Activated T-cell treated with anti-CD3 and anti-CD28 coated beads, Interleukin-2, amount 50 U/mL, for 24 hours (primary cell): ENCODE measurements around the gene ADCY2.

ENCODE experiments used
- DNase-seq: peaks from one replicate; pipeline ENCODE4 v3.0.0-alpha.2; 2020
- H3K27ac Mint-ChIP-seq: 2 replicates; pipeline ENCODE4 v1.8.0; 2020; ENCODE audit warnings: mild to moderate bottlenecking, mixed read lengths
- H3K27me3 Mint-ChIP-seq: 2 replicates; pipeline ENCODE4 v1.8.0; 2020; ENCODE audit warnings: mixed read lengths
- H3K36me3 Mint-ChIP-seq: 2 replicates; pipeline ENCODE4 v1.8.0; 2020; ENCODE audit warnings: low read depth, mixed read lengths
- H3K4me1 Mint-ChIP-seq: 2 replicates; pipeline ENCODE4 v1.8.0; 2020; ENCODE audit warnings: low read depth, mixed read lengths
- H3K4me3 Mint-ChIP-seq: 2 replicates; pipeline ENCODE4 v1.8.0; 2020; ENCODE audit warnings: mild to moderate bottlenecking, moderate library complexity, mixed read lengths
- H3K9me3 Mint-ChIP-seq: 2 replicates; pipeline ENCODE4 v1.8.0; 2020; ENCODE audit warnings: mixed read lengths

The ADCY2 gene

GRCh38 chr5:7597059-7597642 is 201.2 kb downstream of the ADCY2 start:
- H3K36me3 Mint-ChIP-seq = no peaks in the 10 kb centered on the region
- H3K4me3 Mint-ChIP-seq = no peak overlapping the region
- no peaks in the 10 kb centered on the region for H3K27me3 Mint-ChIP-seq
- DNase-seq = no peak
- no peak overlapping the region for H3K27ac Mint-ChIP-seq
- H3K4me1 Mint-ChIP-seq = no peaks in the 10 kb centered on the region
- peaks cover 2% of the 10 kb centered on the region for H3K9me3 Mint-ChIP-seq

GRCh38 chr5:7606840-7607465 is 211.0 kb downstream of the ADCY2 start:
- no peaks in the 10 kb centered on the region for H3K4me1 Mint-ChIP-seq
- no peak for DNase-seq
- peaks cover 6% of the 10 kb centered on the region for H3K9me3 Mint-ChIP-seq
- no peak overlapping the region for H3K27ac Mint-ChIP-seq
- no peaks in the 10 kb centered on the region for H3K36me3 Mint-ChIP-seq
- H3K4me3 Mint-ChIP-seq = no peak overlapping the region
- no peaks in the 10 kb centered on the region for H3K27me3 Mint-ChIP-seq

- Mint-ChIP-seq H3K4me1 (no peaks in the 10 kb centered on the region), H3K27me3 (no peaks in the 10 kb centered on the region), H3K36me3 (no peaks in the 10 kb centered on the region), H3K9me3 (peaks cover 3% of the 10 kb centered on the region), H3K27ac (no peak overlapping the region), H3K4me3 (no peak overlapping the region)
- no peak for DNase-seq
Observed at GRCh38 chr5:7608772-7609171, 212.8 kb downstream of the ADCY2 start.

- no peaks in the 10 kb centered on the region for H3K27me3 Mint-ChIP-seq
- H3K4me3 Mint-ChIP-seq = no peak overlapping the region
- H3K4me1 Mint-ChIP-seq = no peaks in the 10 kb centered on the region
- peaks cover 3% of the 10 kb centered on the region for H3K9me3 Mint-ChIP-seq
- no peak overlapping the region for H3K27ac Mint-ChIP-seq
- H3K36me3 Mint-ChIP-seq = no peaks in the 10 kb centered on the region
- DNase-seq = no peak
Observed at GRCh38 chr5:7609726-7610125, 213.8 kb downstream of the ADCY2 start.

GRCh38 chr5:7610531-7611177 is 214.7 kb downstream of the ADCY2 start:
- Mint-ChIP-seq H3K4me1 (no peaks in the 10 kb centered on the region), H3K9me3 (peaks cover 5% of the 10 kb centered on the region), H3K27me3 (no peaks in the 10 kb centered on the region), H3K36me3 (no peaks in the 10 kb centered on the region), H3K4me3 (no peak overlapping the region), H3K27ac (no peak overlapping the region)
- no peak for DNase-seq

GRCh38 chr5:7611518-7611917 is 215.6 kb downstream of the ADCY2 start:
- H3K27me3 Mint-ChIP-seq = no peaks in the 10 kb centered on the region
- no peak overlapping the region for H3K4me3 Mint-ChIP-seq
- H3K36me3 Mint-ChIP-seq = no peaks in the 10 kb centered on the region
- no peak for DNase-seq
- peaks cover 5% of the 10 kb centered on the region for H3K9me3 Mint-ChIP-seq
- H3K27ac Mint-ChIP-seq = no peak overlapping the region
- H3K4me1 Mint-ChIP-seq = no peaks in the 10 kb centered on the region

- H3K4me1 Mint-ChIP-seq = no peaks in the 10 kb centered on the region
- peaks cover 2% of the 10 kb centered on the region for H3K9me3 Mint-ChIP-seq
- H3K4me3 Mint-ChIP-seq = no peak overlapping the region
- H3K27ac Mint-ChIP-seq = no peak overlapping the region
- no peaks in the 10 kb centered on the region for H3K36me3 Mint-ChIP-seq
- no peak for DNase-seq
- no peaks in the 10 kb centered on the region for H3K27me3 Mint-ChIP-seq
Observed at GRCh38 chr5:7615566-7616061, 219.7 kb downstream of the ADCY2 start.

GRCh38 chr5:7616897-7617296 is 221.0 kb downstream of the ADCY2 start:
- Mint-ChIP-seq H3K27ac (no peak overlapping the region), H3K9me3 (peaks cover 2% of the 10 kb centered on the region), H3K4me1 (no peaks in the 10 kb centered on the region), H3K4me3 (no peak overlapping the region), H3K27me3 (no peaks in the 10 kb centered on the region), H3K36me3 (no peaks in the 10 kb centered on the region)
- DNase-seq = no peak

- no peak for DNase-seq
- Mint-ChIP-seq H3K36me3 (no peaks in the 10 kb centered on the region), H3K9me3 (no peaks in the 10 kb centered on the region), H3K4me1 (no peaks in the 10 kb centered on the region), H3K27me3 (peaks cover 2% of the 10 kb centered on the region), H3K4me3 (no peak overlapping the region), H3K27ac (no peak overlapping the region)
Observed at GRCh38 chr5:7622498-7622897, 226.6 kb downstream of the ADCY2 start.

GRCh38 chr5:7625740-7626139 is 229.8 kb downstream of the ADCY2 start:
- no peak for DNase-seq
- Mint-ChIP-seq H3K9me3 (no peaks in the 10 kb centered on the region), H3K4me1 (no peaks in the 10 kb centered on the region), H3K4me3 (no peak overlapping the region), H3K27me3 (peaks cover 2% of the 10 kb centered on the region), H3K36me3 (no peaks in the 10 kb centered on the region), H3K27ac (no peak overlapping the region)

- Mint-ChIP-seq H3K27me3 (peaks cover 2% of the 10 kb centered on the region), H3K4me1 (no peaks in the 10 kb centered on the region), H3K27ac (no peak overlapping the region), H3K9me3 (no peaks in the 10 kb centered on the region), H3K36me3 (no peaks in the 10 kb centered on the region), H3K4me3 (no peak overlapping the region)
- DNase-seq = no peak
Observed at GRCh38 chr5:7628248-7628647, 232.3 kb downstream of the ADCY2 start.

- H3K9me3 Mint-ChIP-seq = no peaks in the 10 kb centered on the region
- H3K36me3 Mint-ChIP-seq = no peaks in the 10 kb centered on the region
- peaks cover 2% of the 10 kb centered on the region for H3K27me3 Mint-ChIP-seq
- DNase-seq = no peak
- no peak overlapping the region for H3K4me3 Mint-ChIP-seq
- no peak overlapping the region for H3K27ac Mint-ChIP-seq
- no peaks in the 10 kb centered on the region for H3K4me1 Mint-ChIP-seq
Observed at GRCh38 chr5:7628820-7629219, 232.9 kb downstream of the ADCY2 start.

GRCh38 chr5:7629561-7629960 is 233.6 kb downstream of the ADCY2 start:
- Mint-ChIP-seq H3K36me3 (no peaks in the 10 kb centered on the region), H3K4me3 (no peak overlapping the region), H3K27me3 (no peaks in the 10 kb centered on the region), H3K4me1 (no peaks in the 10 kb centered on the region), H3K9me3 (no peaks in the 10 kb centered on the region), H3K27ac (no peak overlapping the region)
- no peak for DNase-seq

GRCh38 chr5:7634837-7635236 is 238.9 kb downstream of the ADCY2 start:
- H3K4me1 Mint-ChIP-seq = no peaks in the 10 kb centered on the region
- peaks cover 2% of the 10 kb centered on the region for H3K9me3 Mint-ChIP-seq
- no peak overlapping the region for H3K27ac Mint-ChIP-seq
- no peaks in the 10 kb centered on the region for H3K27me3 Mint-ChIP-seq
- H3K36me3 Mint-ChIP-seq = no peaks in the 10 kb centered on the region
- no peak overlapping the region for H3K4me3 Mint-ChIP-seq
- no peak for DNase-seq

GRCh38 chr5:7638456-7638855 is 242.5 kb downstream of the ADCY2 start:
- Mint-ChIP-seq H3K27ac (no peak overlapping the region), H3K9me3 (peaks cover 13% of the 10 kb centered on the region), H3K4me1 (no peaks in the 10 kb centered on the region), H3K4me3 (no peak overlapping the region), H3K36me3 (no peaks in the 10 kb centered on the region), H3K27me3 (no peaks in the 10 kb centered on the region)
- DNase-seq = no peak
